Panc1 (cell line): ENCODE measurements around the gene NCOA3.

ENCODE experiments used
- CTCF ChIP-seq: fragments of 450-650 bp; IDR thresholded peaks from 2 replicates; pipeline ENCODE4 v1.5.1; 2017; ENCODE audit warnings: mild to moderate bottlenecking
- POLR2AphosphoS5 ChIP-seq: IDR thresholded peaks from 2 replicates; pipeline ENCODE4 v1.6.1; 2012; ENCODE audit warnings: mild to moderate bottlenecking, low read depth, low read length, moderate library complexity
- REST ChIP-seq, 2 experiments: IDR thresholded peaks; 2 replicates each; pipeline ENCODE4 v1.6.1; 2011 to 2012; ENCODE audit warnings: low read depth in 2 of 2, control low read depth in 1 of 2, low read length in 1 of 2, mild to moderate bottlenecking in 1 of 2, moderate library complexity in 1 of 2; ENCODE audit not compliant: insufficient read depth in 1 of 2
- SIN3A ChIP-seq: IDR thresholded peaks from 2 replicates; pipeline ENCODE4 v1.6.1; 2012; ENCODE audit warnings: low read depth, mild to moderate bottlenecking, low read length, moderate library complexity, borderline replicate concordance; ENCODE audit not compliant: insufficient read depth
- TCF7L2 ChIP-seq: IDR thresholded peaks from 2 replicates; pipeline ENCODE4 v1.6.1; 2011; ENCODE audit warnings: mild to moderate bottlenecking, low read depth, low read length, inconsistent platforms

- no peak for TF ChIP-seq CTCF
- no peak for TF ChIP-seq POLR2AphosphoS5
- no peak for TF ChIP-seq SIN3A
- no peak for TF ChIP-seq REST (IDR thresholded peaks at IDR 0.05; ENCODE audit: insufficient read depth in 1 of 2, low read depth in 2 of 2, low read length in 1 of 2)
- no peak for TF ChIP-seq TCF7L2
These were observed 195.2 kb downstream of the NCOA3 start for GRCh38 chr20:47696856-47697255.
